Mesangial cell (primary cell): ENCODE data around the gene TMEM167B. TPM values are rescaled to one million over a fixed set of nuclear protein-coding genes. Genes with fewer than 3 reads are reported as not detected.

Experiments
- total RNA-seq: library from RNA; depleted of rRNA; stranded (reverse); fragments of >200 nt; gene quantifications from 2 replicates; pipeline ENCODE4 v1.2.3, GENCODE V29; 2015

TMEM167B gene
- total RNA-seq: 12.5 and 15.8 TPM in 2 replicates

GRCh38 chr1:109090196-109091077 is at the start of gene TMEM167B:
Gene TMEM167B (plus strand): TSS chr1:109090764. CDS start chr1:109090873, 109 bp downstream.

GRCh38 chr1:109041621-109042468 is 48.7 kb upstream of the TMEM167B start, which contains the start of gene WDR47:
Gene WDR47 (minus strand): TSS chr1:109042102. CDS start chr1:109023512, 18,590 bp downstream.

GRCh38 chr1:109075531-109076490 is 14.8 kb upstream of the TMEM167B start, which contains the start of gene TAF13:
Gene TAF13 (minus strand): TSS chr1:109076003. CDS start chr1:109075947, 56 bp downstream.

GRCh38 chr1:109113590-109114341 is 23.2 kb downstream of the TMEM167B start, which contains the start of gene ELAPOR1:
Gene ELAPOR1 (plus strand): TSS chr1:109114115. CDS start chr1:109114184, 69 bp downstream.

Other genes starting within 250 kb of the TMEM167B start
- gene AKNAD1, start 233.7 kb upstream of the TMEM167B start, total RNA-seq: not detected in 2 replicates
- gene GPSM2, start 213.8 kb upstream of the TMEM167B start, total RNA-seq: 4.7 and 45.0 TPM in 2 replicates
- 13.7 and 16.0 TPM in 2 replicates for gene CLCC1, start 127.3 kb upstream of the TMEM167B start, total RNA-seq
- 7.7 and 11.9 TPM in 2 replicates for gene WDR47, start 48.7 kb upstream of the TMEM167B start, total RNA-seq
- gene TAF13, start 14.8 kb upstream of the TMEM167B start, total RNA-seq: 9.4 and 20.0 TPM in 2 replicates
- gene ELAPOR1, start 23.4 kb downstream of the TMEM167B start, total RNA-seq: 0.33 and 4.1 TPM in 2 replicates
- gene SARS1, start 123.2 kb downstream of the TMEM167B start, total RNA-seq: 178 and 180 TPM in 2 replicates
- 12.9 and 51.5 TPM in 2 replicates for gene CELSR2, start 158.8 kb downstream of the TMEM167B start, total RNA-seq
- 6.5 and 50.8 TPM in 2 replicates for gene PSRC1, start 192.4 kb downstream of the TMEM167B start, total RNA-seq
- not detected in 2 replicates for gene MYBPHL, start 216.2 kb downstream of the TMEM167B start, total RNA-seq